GM21528 (cell line): Measurements from ENCODE around the gene TESK2.
A peak's percentile ranks its signal among the peaks of the same experiment; 100 is the strongest.
"Not testable (repeated sequence)": the region's sequence is repeated elsewhere in the genome, so short reads cannot be mapped to it uniquely, and the experiment has no call there.

Source experiments
- ATAC-seq: cut with Tn5 transposase; IDR thresholded peaks from one replicate; pipeline ENCODE4 v1.9.1; 2021; ENCODE audit warnings: mild to moderate bottlenecking, moderate library complexity; ENCODE audit not compliant: unreplicated experiment, low FRiP score

Gene TESK2, protein sequence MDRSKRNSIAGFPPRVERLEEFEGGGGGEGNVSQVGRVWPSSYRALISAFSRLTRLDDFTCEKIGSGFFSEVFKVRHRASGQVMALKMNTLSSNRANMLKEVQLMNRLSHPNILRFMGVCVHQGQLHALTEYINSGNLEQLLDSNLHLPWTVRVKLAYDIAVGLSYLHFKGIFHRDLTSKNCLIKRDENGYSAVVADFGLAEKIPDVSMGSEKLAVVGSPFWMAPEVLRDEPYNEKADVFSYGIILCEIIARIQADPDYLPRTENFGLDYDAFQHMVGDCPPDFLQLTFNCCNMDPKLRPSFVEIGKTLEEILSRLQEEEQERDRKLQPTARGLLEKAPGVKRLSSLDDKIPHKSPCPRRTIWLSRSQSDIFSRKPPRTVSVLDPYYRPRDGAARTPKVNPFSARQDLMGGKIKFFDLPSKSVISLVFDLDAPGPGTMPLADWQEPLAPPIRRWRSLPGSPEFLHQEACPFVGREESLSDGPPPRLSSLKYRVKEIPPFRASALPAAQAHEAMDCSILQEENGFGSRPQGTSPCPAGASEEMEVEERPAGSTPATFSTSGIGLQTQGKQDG

DNA sequence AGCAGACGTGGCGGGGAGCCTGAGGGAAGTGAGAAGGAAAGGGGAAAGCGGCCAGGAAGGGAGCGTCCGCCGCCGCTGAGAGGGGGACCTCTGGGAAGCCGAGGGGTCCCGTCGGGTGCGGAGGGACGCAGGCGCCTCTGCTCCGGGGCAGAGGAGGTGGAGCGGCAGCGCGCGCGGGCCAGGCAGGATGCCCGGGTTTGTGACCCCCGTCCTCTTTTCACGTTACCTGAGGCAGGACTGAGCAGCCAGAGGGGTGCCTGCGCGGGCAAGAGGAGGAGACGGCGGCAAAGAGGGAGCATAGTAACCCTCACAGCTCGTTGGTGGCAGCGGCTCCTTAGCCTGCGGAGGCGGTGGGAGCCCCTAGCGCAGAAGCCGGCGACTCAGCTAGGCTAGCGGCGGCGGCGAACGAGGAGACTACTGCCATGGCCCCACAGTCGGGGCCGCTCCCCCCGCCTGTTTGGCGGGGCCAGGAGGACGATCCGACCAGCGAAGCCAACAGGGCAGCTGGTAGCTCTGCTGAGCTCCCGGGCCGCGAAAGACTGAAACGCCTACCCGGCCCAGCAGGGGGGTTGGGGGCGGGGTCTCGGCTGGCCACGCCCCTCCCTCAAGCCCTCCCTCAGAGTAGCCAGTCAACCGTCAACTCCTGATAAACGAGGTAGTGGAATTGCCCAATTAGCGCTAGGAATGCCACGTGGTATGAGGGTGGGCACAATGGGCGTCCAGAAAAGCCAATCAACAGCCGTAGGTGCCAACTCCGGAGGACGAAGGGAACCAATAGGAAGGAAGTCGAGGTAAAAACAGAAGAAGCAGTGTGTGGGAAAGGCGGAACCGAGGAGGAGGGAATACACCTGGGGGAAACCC, at the start of gene TESK2:
Gene TESK2 (minus strand): TSS at position 538 of the 861 bp plus-strand sequence. CDS start 33,378 bp downstream, outside the sequence.
- peak; percentile 85 for ATAC-seq

DNA sequence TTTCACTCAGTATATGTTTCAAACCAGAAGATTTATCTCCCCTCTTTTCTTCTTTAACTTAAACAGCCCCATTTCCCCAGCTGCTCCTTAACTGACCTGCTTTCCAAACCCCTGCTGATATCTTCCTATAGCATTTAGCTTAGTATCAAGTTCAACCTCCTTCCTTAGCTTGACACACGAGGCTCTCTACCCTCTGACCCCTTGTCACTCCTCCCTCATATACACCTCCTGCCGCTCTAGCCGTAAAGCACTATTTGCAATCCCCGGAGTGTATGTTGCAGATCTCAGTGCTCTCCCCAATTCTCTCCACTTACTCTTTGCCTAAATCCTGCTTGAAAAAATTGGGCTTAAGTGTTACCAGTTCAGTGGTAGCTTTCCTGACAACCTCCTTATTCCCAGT, 45.9 kb upstream of the TESK2 start:
- ATAC-seq, result no peak

DNA sequence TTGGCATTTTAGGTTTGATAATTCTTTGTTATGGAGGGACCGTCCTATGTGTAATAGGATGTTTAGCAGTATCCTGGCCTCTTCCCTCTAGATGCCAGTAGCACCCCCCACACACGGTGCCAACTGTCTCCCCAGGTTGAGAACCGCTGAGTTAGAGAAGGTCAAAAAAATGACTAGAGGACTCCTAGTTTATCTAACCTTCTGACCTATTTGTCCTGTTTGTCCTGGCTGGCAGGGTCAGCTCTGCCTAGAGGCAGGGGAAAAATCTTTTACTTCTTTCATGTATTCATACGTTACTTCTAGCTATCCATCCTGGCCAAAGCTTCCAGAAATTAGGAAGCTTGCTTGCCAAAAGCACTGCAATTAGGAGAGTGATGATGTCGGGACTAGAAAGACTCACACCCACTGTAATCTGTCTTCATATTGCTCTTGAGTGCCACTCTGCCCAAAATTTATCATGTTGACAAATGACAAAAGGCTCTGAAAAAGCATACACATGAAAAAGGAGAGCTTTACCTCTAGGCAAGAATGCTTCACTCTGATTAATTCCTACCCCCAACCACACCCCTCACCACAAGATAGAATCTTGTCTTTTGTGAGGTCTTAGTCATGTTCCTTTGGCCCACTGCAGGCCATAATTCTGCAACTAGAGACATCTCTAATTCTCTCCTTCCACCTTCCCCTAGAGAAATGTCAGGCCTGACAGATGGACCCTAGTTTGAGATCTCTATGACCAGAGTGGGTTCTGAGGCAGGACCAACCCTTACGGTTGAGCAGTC, 45.2 kb upstream of the TESK2 start:
- no peak for ATAC-seq

DNA sequence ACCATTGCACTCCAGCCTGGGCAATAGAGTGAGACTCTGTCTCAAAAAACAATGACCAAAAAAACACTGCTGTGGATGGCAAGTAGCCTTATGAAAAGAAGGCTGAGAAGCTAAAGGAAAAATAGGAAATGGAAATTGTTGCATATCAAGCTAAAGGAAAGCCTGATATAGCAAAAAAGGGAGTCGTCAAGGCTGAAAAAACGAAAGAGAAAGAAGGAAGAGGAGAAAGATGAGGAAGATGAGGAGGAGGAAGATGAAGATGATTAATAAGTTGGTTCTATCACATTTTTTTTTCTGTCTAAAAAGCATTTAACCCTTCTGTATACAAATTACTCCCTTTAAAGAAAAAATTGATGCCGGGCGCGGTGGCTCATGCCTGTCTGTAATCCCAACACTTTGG, 40.9 kb upstream of the TESK2 start:
- ATAC-seq, result no peak

DNA sequence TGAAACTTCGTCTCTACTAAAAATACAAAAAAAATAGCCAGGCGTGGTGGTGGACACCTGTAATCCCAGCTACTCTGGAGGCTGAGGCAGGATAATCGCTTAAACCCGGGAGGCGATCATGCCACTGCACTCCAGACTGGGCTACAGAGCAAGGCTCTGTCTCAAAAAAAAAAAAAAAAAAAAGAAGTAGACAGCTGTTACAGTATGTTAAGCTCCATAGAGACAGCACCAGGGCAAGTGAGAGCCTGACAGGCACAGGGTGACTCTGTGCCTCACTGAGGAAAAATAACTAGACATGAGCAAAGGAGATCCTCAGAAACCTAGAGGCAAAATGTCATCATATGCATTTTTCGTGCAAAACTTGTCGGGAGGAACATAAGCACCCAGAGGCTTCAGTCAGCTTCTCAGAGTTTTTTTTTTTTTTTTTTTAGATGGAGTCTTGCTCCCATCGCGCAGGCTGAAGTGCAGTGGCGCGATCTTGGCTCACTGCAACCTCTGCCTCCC, 39.7 kb upstream of the TESK2 start:
- no peak for ATAC-seq

DNA sequence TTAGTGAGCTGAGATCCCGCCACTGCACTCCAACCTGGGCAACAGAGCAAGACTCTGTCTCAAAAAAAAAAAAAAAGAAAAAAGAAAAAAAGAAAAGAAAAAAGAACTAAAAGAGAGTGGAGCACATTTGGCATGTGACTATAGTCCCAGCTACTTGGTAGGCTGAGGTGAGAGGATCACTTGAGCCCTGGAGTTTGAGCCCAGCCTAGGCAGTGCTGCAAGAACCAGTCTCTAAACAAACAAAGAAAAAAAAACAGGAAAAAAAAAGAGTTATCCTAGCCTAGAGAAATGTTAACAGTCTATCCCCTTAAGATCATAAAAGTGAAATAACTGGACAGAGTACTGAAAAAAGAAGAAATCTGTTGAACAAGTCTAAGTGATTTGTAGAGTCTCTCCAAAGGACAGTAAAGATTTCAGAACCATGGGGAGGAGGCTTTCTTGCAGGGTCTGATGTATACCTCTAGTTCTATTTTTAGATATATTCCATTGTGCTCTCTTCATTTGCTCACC, 35.2 kb upstream of the TESK2 start:
- ATAC-seq, result no peak

DNA sequence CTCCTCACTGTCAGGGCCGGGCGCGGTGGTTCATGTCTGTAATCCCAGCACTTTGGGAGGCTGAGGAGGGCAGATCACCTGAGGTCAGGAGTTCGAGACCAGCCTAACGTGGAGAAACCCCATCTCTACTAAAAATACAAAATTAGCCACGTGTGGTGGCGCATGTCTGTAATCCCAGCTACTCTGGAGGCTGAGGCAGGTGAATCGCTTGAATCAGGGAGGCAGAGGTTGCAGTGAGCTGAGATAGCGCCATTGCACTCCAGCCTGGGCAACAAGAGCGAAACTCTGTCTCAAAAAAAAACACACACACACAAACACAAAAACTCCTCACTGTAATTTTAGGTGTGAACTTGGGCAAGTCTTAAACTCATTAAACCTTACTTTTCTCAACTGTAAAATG, 33.0 kb upstream of the TESK2 start:
- ATAC-seq, result not testable (repeated sequence)

DNA sequence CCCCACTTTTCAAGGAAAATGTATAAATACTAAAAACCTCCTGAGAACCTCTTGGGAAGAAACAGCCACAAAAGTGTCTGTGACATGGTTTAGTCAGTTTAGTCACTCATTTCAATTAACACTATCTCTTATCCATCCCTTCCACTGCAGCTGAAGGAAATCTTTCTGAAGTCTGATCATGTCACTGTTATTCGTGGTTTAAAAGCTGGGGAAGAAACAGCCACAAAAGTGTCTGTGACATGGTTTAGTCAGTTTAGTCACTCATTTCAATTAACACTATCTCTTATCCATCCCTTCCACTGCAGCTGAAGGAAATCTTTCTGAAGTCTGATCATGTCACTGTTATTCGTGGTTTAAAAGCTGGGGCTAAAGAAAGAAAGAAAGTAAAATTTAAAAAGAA, 32.6 kb upstream of the TESK2 start:
- not testable (repeated sequence) for ATAC-seq

DNA sequence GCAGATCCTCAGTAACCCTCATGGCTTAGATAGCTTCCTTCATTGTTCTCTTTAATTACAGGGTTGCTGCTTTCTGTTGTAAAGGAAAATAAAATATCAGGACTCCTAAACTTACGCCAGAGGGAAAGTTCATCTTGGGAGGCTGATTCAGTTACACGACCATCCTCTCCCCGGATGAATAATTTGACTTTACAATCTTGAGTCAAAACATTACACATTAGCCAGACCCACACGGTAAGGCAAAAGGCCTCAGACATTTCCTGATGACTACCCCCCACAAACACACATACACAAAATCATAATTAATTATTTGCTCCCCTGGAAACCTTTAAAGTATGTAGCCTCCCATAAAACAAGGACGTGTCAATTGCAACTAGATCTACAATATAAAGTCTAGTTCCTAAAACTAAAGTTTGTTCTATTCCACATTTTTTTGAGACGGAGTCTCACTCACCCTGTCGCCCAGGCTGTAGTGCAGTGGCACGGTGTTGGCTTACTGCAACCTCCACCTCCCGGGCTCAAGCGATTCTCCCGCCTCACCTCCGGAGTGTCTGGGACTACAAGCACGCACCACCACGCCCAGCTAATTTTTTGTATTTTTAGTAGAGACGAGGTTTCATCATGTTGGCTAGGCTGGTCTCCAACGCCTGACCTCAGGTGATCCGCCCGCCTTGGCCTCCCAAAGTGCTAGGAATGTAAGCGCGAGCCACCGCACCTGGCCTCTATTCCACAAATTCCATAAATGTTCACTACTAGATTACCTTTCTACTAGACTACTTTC, 31.6 kb upstream of the TESK2 start:
- ATAC-seq, result no peak

DNA sequence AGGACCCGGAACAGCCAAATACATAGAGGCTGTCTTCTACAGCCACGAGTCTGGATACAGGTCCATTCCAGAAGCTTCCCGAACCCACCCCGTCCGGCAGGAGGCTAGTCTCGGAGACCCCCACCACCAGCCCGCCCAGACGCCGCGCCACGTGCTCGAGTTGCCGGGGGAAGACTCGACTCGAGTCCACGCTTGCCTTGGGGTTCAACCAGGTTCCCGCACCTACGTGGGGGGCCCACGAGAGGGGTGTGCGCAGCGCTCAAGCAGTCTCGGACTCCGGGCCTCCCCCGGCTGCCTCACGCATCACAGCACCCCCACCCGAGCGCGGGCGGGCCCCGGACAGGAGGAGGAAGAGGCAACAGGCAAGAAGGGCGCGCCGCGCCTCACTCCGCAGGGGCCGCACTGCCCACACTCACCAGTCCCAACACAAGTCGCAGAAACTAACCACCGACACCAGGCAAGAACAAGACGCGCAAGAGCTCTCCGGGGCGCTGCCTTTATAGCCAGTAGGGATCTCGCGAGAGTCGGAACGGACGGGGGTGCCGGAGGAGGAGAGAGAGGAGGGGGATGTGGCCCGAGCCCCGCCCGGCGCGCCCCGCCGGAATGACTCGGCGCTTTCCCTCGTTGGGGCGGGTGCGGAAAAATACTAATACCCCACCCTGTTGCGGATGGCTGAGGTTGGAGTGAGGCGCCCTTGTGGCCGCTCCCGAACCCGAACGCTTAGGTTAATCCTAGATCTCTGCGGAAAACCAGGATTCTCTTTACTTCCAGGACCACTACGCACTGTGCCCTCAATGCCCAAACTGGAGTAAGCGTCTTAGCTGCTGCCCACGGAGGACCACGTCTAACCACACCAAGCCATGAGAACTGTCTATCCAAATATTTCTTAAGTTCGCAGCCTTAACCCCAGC, 30.7 kb upstream of the TESK2 start, which contains the start of gene PRDX1:
Gene PRDX1 (minus strand): TSS at position 472 of the 911 bp plus-strand sequence. CDS start 2,841 bp downstream, outside the sequence.
- ATAC-seq, result peak; percentile 73

DNA sequence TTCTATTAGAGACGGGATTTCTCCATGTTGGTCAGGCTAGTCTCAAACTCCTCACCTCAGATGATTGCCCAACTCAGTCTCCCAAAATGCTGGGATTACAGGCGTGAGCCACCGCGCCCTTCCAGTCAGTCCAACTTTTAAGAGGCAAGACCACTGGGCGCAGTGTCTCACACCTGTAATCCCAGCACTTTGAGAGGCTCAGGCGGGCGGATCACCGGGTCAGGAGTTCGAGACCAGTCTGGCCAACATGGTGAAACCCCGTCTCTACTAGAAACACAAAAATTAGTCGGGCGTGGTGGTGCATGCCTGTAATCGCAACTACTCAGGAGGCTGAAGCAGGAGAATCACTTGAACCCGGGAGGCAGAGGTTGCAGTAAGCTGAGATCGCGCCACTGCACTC, 28.8 kb upstream of the TESK2 start:
- not testable (repeated sequence) for ATAC-seq

DNA sequence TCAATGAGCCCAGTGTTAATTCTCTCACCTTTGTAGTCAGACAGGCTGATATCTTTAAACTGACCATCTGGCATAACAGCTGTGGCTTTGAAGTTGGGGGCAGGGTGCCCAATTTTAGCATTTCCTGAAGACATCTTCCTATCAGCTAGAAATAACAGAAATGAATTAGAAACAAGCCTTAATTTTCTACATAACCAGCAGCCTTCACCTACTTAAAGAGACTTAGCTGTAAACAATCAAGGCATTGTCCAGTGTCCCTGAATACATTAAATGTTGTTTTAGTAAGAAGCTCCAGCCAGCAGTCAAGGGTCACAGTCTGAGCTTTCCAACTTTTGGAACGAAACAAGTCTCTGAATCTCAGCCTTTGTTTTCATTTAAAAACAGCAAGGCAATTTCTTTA, 27.9 kb upstream of the TESK2 start:
- ATAC-seq, result no peak

DNA sequence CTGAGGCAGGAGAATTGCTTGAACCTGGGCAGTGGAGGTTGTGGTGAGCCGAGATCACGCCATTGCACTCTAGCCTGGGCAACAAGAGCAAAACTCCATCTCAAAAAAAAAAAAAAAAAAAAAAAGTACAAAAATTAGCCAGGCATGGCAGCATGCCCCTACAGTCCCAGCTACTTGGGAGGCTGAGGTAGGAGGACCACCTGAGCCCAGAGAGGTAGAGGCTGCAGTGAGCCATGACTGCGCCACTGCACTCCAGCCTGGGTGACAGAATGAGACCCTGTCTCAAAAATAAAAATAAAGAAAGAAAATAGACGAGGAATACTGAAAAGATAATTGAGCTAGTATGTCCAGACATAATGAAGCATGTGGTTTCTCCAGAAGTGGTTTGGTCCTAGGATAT, 27.4 kb upstream of the TESK2 start:
- not testable (repeated sequence) for ATAC-seq

DNA sequence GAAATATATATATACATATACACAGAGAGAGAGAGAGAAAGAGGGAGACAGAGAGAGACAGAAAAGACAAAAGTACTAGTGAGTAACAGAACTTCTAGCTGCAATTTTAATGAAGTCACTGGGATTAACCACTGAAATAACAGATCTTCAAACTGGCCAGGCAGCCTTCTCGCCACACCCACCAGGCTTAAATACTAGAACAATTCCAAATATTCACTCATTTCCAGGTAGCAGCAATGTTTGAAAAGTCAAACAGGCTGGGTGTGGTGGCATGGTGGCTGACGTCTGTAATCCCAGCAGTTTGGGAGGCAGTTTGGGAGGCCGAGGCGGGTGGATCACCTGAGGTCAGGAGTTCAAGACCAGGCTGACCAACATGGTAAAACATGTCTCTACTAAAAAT, 25.5 kb upstream of the TESK2 start:
- ATAC-seq, result no peak

DNA sequence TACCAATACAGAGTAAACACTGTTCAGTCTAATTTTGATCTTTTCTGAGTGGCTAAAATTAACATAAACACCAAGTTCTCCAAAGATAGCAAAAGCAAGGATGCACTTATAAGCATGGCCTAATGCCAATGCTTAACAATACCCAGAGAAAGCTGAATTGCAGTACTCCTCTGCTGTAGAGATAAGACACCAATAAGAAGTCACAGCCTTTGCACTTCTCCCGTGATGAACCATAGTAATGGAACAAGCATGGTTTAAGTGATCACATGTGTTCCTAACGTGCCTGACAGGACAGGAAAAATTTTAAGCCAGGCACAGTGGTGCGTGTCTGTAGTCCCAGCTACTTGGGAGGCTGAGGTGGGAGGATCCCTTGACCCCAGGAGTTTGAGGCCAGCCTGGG, 25.1 kb upstream of the TESK2 start:
- no peak for ATAC-seq

DNA sequence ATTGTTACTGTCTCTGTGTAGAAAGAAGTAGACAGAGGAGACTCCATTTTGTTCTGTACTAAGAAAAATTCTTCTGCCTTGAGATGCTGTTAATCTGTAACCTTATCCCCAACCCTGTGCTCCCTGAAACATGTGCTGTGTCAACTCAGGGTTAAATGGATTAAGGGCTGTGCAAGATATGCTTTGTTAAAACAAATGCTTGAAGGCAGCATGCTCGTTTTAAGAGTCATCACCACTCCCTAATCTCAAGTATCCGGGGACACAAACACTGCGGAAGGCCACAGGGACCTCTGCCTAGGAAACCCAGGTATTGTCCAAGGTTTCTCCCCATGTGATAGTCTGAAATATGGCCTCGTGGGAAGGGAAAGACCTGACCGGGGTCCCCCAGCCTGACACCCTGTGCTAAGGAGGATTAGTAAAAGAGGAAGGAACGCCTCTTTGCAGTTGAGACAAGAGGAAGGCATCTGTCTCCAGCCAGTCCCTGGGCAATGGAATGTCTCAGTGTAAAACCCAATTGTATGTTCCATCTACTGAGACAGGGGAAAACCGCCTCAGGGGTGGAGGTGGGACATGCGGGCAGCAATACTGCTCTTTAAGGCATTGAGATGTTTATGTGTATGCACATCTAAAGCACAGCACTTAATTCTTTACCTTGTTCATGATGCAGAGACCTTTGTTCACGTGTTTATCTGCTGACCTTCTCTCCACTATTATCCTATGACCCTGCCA, 22.7 kb upstream of the TESK2 start:
- not testable (repeated sequence) for ATAC-seq

DNA sequence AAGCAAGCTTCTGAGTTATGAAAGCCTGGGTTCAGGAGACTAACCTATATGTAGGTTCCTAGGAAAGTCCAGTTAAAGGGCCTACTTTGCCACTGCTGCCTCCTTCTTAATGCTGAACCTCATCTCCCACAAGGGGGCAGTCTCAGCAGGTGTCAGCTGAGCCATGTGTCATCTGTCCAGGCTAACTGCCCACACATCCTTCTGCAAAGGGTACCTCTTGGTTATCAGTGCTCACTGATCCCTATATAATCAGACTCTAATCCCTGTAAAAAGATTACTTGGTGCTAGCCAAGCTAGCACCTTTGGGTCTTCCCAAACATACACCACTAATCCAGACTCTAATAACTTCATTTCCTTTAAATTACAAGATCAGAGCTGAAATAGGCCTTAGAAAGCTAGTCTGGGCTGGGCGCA, 21.7 kb upstream of the TESK2 start:
- no peak for ATAC-seq
